DOHH2 (cell line): ENCODE data around the gene PPP1R8.

ENCODE experiments used
- H3F3A ChIP-seq: fragments of 200-600 bp; sonication (generic), shearing (Covaris generic); 2 replicates; pipeline ENCODE4 v1.6.0; 2016; ENCODE audit warnings: antibody characterized with exemption, mild to moderate bottlenecking; ENCODE audit not compliant: control insufficient read depth, insufficient read depth
- H3K27ac ChIP-seq: fragments of 200-600 bp; sonication (generic); 2 replicates; pipeline ENCODE4 v1.5.1; 2014; ENCODE audit warnings: low read depth, mild to moderate bottlenecking, low read length, moderate library complexity
- H3K27me3 ChIP-seq: fragments of 200-600 bp; sonication (generic); 2 replicates; pipeline ENCODE4 v1.6.1; 2014; ENCODE audit warnings: mild to moderate bottlenecking, low read length, mixed read lengths; ENCODE audit not compliant: control insufficient read depth
- H3K36me3 ChIP-seq: fragments of 200-600 bp; sonication (generic); 2 replicates; pipeline ENCODE4 v1.6.1; 2014; ENCODE audit warnings: mild to moderate bottlenecking, low read length, moderate library complexity, mixed read lengths; ENCODE audit not compliant: control insufficient read depth
- H3K4me1 ChIP-seq: fragments of 200-600 bp; sonication (generic); 2 replicates; pipeline ENCODE4 v1.6.1; 2014; ENCODE audit warnings: mild to moderate bottlenecking, low read length, mixed read lengths; ENCODE audit not compliant: control insufficient read depth
- H3K4me2 ChIP-seq: fragments of 200-600 bp; sonication (generic); 2 replicates; pipeline ENCODE4 v1.6.0; 2014; ENCODE audit warnings: mild to moderate bottlenecking, low read length, moderate library complexity
- H3K4me3 ChIP-seq: fragments of 200-600 bp; sonication (generic); 2 replicates; pipeline ENCODE4 v1.5.1; 2014; ENCODE audit warnings: mild to moderate bottlenecking, low read length, mixed read lengths
- H3K79me2 ChIP-seq: fragments of 200-600 bp; sonication (generic); 2 replicates; pipeline ENCODE4 v1.6.1; 2014; ENCODE audit warnings: mild to moderate bottlenecking, low read length, mixed read lengths; ENCODE audit not compliant: control insufficient read depth
- H3K9me2 ChIP-seq: fragments of 200-600 bp; sonication (generic); replicated peaks from 2 replicates; pipeline ENCODE4 v1.6.1; 2014; ENCODE audit warnings: mild to moderate bottlenecking, low read length, mixed read lengths; ENCODE audit not compliant: control insufficient read depth
- H3K9me3 ChIP-seq: fragments of 200-600 bp; sonication (generic); 2 replicates; pipeline ENCODE4 v1.6.1; 2014; ENCODE audit warnings: antibody characterized with exemption, low read length, mixed read lengths; ENCODE audit not compliant: control insufficient read depth, insufficient read depth
- H4K20me1 ChIP-seq: fragments of 200-600 bp; sonication (generic); 2 replicates; pipeline ENCODE4 v1.6.0; 2014; ENCODE audit warnings: low read depth, mild to moderate bottlenecking, antibody characterized with exemption, low read length, moderate library complexity; ENCODE audit not compliant: control insufficient read depth, insufficient read depth
- EZH2phosphoT487 ChIP-seq: fragments of 200-600 bp; sonication (generic); IDR thresholded peaks from 2 replicates; pipeline ENCODE4 v1.6.1; 2017; ENCODE audit warnings: borderline replicate concordance, mild to moderate bottlenecking, antibody characterized with exemption, low read length, moderate library complexity, mixed read lengths
- TF ChIP-seq, protein P1 (sequence below): fragments of 200-600 bp; sonication (generic); IDR thresholded peaks from one replicate; pipeline ENCODE4 v1.5.1; 2014; ENCODE audit warnings: antibody characterized with exemption, mild to moderate bottlenecking, low read depth, low read length; ENCODE audit not compliant: poor library complexity, severe bottlenecking

Gene PPP1R8

DNA sequence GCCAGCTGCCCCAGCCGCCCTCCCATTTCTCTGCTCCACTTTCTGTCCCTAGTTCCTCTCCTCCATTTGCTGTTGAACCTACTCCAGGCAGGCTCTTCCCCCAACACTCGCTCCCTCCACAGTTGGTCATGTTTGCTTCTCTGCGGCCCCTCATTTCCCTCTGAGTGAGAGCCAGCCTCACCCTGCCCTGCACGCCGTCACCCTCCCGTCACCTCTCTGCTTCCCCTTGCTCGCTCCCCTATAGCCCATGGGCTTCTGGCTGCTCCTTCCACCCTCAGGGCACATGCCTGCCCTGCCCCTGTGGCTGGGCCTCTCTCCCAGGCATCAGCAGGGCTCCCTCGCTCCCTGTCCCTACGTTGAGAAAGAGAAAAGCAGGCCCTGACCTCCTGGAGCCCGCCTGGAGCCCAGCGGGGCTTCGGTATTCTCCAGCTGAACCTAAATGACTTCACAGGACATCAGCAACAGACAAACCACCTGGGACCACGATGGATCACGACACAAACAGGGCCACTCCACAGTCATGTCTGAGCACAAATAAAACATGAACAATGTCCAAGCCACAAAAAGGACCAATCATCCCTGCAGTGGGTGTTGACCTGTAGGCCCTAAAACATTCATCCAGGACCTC is 28.5 kb downstream of the PPP1R8 start:
- Histone ChIP-seq H3K27ac (no peak overlapping the region), H3K9me2 (no peaks in the 10 kb centered on the region), H3K27me3 (no peaks in the 10 kb centered on the region), H3F3A (peaks cover 2% of the 10 kb centered on the region; the same call in 1 of the 2 replicates), H3K4me3 (no peak overlapping the region), H3K9me3 (no peaks in the 10 kb centered on the region), H3K79me2 (no peaks in the 10 kb centered on the region), H3K4me1 (peaks cover 27% of the 10 kb centered on the region), H3K4me2 (no peak overlapping the region), H3K36me3 (no peaks in the 10 kb centered on the region), H4K20me1 (no peaks in the 10 kb centered on the region)
- no peak for TF ChIP-seq EZH2phosphoT487
- TF ChIP-seq, protein P1, sequence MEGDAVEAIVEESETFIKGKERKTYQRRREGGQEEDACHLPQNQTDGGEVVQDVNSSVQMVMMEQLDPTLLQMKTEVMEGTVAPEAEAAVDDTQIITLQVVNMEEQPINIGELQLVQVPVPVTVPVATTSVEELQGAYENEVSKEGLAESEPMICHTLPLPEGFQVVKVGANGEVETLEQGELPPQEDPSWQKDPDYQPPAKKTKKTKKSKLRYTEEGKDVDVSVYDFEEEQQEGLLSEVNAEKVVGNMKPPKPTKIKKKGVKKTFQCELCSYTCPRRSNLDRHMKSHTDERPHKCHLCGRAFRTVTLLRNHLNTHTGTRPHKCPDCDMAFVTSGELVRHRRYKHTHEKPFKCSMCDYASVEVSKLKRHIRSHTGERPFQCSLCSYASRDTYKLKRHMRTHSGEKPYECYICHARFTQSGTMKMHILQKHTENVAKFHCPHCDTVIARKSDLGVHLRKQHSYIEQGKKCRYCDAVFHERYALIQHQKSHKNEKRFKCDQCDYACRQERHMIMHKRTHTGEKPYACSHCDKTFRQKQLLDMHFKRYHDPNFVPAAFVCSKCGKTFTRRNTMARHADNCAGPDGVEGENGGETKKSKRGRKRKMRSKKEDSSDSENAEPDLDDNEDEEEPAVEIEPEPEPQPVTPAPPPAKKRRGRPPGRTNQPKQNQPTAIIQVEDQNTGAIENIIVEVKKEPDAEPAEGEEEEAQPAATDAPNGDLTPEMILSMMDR: no peak

DNA sequence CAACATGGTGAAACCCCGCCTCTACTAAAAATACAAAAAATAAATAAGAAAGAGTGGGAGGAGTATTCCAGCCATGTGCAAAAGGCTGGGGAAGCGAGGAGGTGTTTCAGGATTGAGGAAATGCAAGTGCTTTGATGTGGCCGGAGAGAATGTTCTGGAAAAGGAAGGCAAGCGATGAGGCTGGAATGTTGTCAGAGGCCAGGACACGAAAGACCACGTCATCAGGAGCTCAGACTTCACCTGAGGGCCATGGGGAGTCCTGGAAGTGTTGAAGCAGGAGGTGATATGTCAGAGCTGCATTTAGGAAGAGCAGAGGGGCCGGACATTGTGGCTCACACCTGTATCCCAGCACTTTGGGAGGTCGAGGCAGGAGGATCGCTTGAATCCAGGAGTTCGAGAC is 30.9 kb downstream of the PPP1R8 start:
- H3K9me2 ChIP-seq: no peaks in the 10 kb centered on the region
- peaks cover 3% of the 10 kb centered on the region; the same call in 1 of the 2 replicates for H3F3A ChIP-seq
- H3K27ac ChIP-seq: no peak overlapping the region
- no peak overlapping the region for H3K4me3 ChIP-seq
- no peak for TF ChIP-seq EZH2phosphoT487
- TF ChIP-seq, protein P1: no peak
- H3K36me3 ChIP-seq: no peaks in the 10 kb centered on the region
- H3K4me1 ChIP-seq: peaks cover 45% of the 10 kb centered on the region
- H3K4me2 ChIP-seq: no peak overlapping the region
- no peaks in the 10 kb centered on the region for H3K27me3 ChIP-seq
- no peaks in the 10 kb centered on the region for H4K20me1 ChIP-seq
- no peaks in the 10 kb centered on the region for H3K79me2 ChIP-seq
- H3K9me3 ChIP-seq: no peaks in the 10 kb centered on the region

DNA sequence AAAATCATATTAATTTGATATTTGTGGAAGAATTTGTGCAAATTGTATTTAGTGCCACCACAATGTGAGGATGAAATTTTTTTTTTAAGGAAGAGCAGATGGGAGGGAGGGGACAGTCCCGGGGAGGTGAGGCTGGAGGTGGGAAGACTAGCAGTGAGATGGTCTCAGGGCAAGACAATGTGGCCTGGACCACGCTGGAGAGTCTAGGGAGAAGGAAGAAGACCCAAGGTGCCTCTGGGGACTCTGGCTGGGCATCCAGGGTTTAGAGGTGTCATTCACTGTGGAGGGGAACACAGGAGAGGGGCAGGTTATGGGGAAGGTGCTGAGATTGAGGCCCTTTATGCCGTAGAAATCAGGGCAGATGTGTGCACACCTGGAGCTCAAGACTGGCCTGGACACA is 31.4 kb downstream of the PPP1R8 start:
- H3K9me3 ChIP-seq: no peaks in the 10 kb centered on the region
- H3K36me3 ChIP-seq: no peaks in the 10 kb centered on the region
- no peaks in the 10 kb centered on the region for H3K27me3 ChIP-seq
- no peaks in the 10 kb centered on the region for H4K20me1 ChIP-seq
- H3K9me2 ChIP-seq: no peaks in the 10 kb centered on the region
- H3K27ac ChIP-seq: no peak overlapping the region
- H3K4me1 ChIP-seq: peaks cover 45% of the 10 kb centered on the region
- H3K4me3 ChIP-seq: no peak overlapping the region
- no peak for TF ChIP-seq EZH2phosphoT487
- TF ChIP-seq, protein P1: no peak
- H3K79me2 ChIP-seq: no peaks in the 10 kb centered on the region
- H3F3A ChIP-seq: peaks cover 4% of the 10 kb centered on the region; the same call in 1 of the 2 replicates
- no peak overlapping the region for H3K4me2 ChIP-seq
